ENCODE data around the gene DGKB. TPM values are rescaled to one million over a fixed set of nuclear protein-coding genes. Genes with fewer than 3 reads are reported as not detected.

DGKB gene
- 0.26 TPM for polyA plus RNA-seq (2013, experiment 1 of 2; ENCODE audit: insufficient read length)
- 0.26 TPM for polyA plus RNA-seq (2013, experiment 2 of 2; ENCODE audit: insufficient read length)

DNA sequence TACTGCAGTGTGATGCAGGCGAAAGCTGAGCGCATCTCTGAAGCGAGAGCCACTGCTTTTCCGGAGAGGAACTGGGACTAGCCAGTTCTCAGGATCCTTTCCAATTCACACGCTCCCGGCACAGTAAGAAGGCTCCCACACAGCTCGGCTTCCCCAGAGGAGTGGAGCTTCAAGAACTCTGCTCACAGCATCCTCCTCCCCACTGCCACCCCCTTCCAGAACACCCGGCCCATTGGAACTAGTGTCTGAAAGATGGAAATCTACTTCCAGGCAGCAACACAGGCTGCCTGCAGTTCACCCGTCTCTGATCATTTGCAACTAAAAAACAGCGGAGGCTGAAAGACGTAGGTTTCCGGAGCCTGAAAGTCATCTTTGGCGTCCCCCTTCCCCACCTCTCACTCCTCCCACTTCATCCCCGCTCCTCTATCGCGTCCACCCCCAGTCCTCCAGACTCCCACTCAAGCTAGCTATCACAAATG, at the start of gene DGKB:
TSS of gene DGKB (minus strand) at position 163 of the 479 bp plus-strand sequence.
- peak; percentile 50 for DNase-seq

DNA sequence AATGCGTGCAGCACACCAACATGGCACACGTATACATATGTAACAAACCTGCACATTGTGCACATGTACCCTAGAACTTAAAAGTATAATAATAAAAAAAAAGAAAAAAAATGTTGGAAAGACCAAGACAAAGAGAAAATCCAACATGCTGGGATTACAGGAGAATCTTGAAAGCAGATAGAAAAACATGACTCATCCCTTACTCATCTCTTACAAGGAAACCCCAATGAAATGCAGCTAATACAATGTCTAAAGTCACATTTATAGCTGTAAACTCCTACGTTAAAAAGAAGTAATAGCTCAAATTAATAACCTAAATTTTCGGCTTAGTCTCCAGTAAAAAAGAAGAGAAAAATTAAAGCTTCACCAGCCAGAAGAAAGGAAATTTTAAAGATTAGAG, 47.5 kb upstream of the DGKB start:
- no peak for DNase-seq

DNA sequence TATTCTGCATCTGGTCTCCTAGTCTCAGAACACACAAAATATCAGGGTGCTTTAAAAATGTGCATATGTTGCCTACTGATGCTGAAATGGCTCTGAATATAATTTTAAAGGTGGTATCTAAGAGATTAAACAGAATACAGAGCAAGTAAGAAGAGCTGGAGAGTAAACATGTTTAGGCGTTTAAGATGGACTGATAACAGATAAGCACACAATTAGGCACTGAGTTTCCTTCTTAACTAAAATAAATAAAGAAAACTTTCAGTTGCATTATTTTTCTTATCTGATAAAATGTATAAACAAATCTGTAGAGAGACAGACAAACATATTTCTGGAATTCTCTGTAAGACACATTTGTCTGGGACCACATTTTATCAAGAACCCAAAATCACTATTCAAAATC, 35.6 kb upstream of the DGKB start:
- DNase-seq = no peak

DNA sequence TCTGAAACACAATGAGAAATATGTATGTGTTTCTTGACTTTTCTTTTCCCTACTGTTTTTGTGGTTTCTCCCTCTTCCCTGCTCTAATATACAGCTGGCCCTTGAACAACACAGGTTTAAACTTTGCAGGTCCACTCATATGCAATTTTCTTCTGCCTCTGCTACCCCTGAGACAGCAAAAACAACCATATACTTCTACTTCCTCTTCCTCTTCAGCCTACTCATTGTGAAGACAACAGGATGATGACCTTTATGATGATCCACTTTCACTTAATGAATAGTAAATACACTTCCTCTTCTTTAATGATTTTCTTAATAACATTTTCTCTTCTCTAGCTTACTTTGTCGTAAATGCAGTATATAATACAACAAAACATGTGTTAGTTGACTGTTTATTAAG, 35.0 kb upstream of the DGKB start:
- DNase-seq = no peak

DNA sequence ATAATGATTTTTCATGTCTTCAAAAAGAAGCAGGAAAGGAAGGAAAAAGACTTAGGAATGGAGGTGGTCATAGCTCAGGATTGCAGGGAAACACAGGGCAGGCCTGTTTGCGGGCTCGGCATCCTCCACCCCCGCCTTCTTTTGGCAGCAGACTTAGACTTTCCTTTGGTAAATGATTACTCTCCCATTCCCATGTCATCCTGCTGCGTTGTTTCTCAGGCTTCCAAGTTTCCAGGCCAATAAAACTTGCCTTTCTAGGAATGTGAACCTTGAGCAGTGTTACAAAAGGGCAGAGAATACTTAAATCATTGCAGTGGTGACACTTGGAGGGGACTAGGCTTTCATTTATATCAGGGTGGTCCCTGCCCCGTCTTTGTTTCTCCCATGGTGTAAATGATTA, 34.0 kb upstream of the DGKB start:
- peak; percentile 47 for DNase-seq

DNA sequence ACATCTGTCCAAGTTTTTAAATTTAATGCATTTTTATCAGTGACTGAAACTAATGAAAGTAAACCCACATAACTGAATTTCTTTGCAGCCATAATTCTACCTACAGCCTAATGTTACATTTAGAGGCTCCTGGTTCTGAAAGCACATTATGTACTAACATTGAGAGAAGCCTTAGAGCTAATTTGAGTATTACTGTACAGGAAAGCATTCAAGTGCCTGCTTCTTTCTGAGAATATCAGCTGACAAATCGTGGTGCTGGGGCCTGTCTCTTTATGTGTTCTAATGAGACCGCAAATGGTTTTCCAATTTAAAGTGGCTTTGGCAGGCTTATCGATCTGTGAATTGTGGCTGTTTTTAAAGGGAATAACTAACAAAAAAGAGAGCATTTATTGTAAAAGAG, 32.3 kb upstream of the DGKB start:
- no peak for DNase-seq

DNA sequence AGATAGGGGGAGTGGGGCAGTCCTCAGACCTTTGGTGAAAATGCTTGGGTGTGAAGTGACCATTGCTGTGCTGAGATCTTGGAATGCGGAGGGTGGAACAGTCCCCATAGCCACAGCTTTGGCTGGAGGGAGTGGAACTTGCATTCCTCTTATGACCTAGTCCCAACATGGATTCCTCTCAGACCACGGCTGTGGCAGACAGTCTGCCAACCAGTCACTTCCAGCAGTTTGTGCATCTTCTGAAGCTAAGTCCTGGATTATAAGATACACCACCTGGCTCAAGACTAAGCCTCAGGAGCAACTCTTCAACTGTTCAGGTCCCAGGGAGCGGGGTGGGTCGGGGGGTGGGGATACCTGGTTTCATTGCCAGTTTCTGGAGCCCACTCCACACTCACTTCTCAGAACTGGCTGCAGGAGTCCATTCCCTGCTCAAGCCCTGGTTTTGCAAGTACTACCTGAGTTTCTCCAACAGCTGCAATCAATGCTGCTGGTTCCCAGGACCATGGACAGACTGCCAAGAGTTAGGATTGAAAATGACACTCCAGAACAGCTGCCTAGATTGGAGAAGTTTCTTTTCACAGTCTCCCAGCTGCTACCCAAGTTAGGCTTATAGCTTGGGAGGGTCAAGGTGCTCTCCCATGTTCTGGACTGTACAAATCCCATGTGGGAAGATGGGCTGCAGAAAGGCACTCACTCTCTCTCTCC, 29.1 kb upstream of the DGKB start:
- no peak for DNase-seq

DNA sequence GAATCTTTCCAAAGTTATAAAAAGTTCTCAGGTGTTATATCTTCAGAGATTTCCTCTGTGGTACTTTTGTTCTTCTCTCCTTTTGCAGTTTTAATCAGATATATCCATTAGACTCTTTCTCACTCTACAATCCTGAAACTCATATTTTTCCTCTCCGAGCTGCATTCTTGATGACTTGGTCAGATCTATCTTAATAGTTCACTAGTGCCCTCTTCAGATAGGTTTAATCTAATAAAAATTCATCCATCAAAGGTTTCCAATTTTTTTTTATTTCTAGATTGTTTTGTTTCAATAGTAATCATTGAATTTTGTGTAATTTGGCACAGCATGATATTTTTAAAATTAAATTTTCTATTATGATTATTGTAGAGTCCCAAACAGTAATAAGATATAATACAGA, 21.8 kb upstream of the DGKB start:
- DNase-seq = peak; percentile 42

DNA sequence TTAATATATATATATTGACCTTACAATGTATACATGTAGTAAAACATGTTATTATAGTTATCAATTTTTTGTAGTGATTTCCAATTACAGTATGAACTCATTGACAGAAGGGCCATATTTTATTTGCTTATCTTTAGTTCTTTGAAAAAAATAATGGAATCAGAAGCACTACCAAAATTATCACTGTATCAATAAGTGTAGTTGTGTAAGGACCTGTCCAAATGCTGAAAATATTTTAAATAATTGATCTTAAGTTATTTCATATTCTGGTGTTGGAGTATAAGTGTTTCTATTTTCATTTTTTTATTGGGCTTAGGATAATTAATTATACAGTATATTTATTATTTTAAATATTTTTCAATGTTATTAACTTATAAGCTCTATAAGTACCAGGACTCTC, 8.5 kb upstream of the DGKB start:
- no peak for DNase-seq

DNA sequence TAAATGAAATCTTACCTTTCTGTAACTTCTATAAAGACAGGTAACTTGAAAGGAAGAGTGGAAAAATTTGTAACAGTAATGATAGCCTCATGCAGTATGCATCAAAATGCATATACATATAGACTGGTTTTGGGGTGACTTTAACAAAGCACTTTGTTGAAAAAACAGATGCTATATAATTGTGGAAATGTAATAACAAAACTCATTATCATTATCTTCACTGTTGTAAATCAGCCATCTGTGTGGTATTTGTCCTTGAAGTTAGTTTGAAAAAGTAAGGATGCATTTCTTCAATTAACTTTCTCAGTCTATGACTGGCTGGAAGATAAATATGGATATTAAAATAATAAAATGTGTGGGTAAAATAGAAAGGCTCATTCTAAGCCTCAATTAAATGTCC, 6.1 kb upstream of the DGKB start:
- no peak for DNase-seq

DNA sequence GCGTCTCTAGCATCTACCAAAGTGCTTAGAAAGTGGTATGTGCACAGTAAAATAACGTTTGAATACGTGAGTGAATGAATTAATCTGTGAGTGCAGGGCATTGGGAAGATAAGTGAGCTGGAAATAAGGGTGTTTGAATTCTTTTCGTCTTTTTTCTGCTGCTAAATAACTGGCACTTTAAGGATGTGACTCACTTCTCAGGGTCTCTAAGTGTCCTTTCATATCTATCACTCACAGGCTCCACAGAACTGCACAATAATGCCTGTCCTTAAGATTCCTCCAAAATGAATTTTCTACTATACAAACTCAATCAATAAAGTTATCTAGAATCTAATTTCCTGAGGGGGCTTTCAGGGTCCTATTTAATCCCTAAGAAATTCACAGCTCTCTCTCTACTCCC, 3.2 kb upstream of the DGKB start:
- DNase-seq = no peak

DNA sequence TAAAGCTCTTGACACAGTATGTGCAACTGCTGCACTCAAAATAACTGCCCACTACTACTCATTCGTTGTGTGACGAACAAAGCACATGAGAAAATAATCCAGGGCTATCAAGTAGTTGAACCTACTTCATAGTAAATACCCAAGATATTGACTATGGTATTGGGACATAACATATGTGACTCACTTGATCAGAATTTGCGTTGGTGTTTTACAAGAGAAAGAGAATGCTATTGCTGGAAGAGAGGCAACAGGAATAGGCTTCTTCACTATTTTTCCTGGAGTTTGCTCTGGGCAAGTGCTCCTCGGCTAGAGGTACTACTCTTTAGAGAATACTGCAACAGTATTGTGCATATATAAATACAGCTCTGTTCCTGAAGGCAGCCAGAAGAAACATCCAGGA, 2.5 kb downstream of the DGKB start:
- no peak for DNase-seq

DNA sequence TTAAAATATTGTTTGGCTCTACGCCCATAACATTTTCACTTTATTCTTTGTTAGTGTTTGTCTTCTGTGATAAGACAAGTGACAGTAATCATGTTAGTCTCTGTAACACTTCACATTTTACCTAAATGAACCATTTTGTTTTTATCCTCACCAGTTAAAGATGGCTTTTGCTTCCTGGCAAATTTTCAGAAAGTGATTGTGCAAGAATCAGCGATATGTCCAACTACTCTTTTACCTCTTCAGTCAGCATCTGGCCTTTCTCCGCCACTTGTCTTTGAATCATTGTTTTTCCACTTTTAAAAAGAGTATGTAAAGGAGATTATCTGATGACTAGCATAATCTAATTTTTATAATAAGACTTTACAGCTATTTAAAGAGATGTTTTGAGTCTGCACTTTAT, 3.5 kb downstream of the DGKB start:
- no peak for DNase-seq

DNA sequence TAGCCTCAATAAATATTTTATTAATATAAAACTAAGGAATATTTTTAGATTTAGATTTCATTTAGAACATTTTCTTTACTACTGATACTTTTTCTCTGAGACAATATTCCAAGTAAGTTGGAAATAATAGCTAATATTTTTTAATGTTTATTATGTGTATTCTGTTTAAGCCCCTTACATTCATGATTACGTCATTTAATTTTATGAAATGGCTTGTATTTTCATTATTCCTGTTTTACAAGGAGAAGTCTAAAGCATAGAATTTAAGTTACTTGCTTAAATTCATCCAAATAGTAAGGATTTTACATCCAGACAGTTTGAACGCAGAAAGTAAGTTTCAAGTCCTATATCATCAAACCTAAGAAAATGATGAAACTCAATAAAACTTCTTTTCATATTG, 6.1 kb downstream of the DGKB start:
- DNase-seq = no peak

DNA sequence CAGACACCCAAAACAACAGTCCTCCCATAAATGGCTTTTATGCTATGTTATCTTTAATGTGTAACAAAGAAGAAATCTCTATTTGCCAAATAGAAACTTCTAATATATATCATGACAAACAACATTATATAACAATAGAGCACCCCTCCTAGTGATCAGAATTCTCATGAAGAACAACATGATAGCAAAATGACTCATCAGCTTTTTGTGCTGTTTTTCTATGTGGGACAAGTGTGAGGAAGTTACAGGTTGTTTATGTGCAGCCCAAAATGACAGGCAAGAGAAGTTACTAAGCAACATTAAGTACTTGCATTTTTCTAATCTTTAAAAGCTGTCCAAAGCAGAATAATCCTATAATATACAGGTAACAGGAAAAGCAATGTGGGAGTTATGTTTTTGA, 7.7 kb downstream of the DGKB start:
- DNase-seq = no peak

DNA sequence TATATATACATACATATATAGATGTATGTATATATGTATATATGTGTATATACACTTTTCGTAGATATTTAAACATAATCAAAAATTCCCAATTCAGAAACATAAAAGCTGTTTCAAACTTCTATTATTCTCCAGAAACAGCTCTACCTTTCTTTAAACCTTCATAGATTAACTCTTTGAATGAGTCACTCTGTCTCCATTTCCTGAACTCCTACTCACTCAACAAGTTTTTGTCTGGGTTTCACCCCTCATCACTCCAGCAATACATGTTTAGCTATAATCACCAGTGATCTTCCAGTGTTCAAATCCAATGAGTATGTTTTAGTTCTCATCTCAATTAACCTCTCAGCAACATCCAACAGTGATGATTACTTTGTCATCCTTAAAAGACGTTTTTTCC, 9.6 kb downstream of the DGKB start:
- DNase-seq = no peak

DNA sequence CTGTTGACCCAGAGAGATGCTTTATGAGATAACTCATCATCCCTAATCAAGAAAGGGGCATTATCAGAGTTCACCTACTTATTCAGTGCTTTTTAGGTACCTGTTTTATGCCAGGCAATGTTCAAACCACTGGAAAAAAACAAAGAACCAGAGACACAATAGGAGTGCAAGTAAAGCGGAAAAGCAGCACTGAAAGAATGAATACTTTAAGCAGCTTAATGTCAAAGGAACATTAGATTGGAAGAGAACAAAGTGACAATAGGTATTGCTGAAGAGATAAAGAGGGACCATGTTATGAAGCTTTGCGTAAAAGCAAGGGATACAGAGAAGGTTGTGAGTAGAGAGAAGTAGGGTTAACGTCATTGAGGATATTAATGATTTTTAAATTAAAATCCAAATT, 11.3 kb downstream of the DGKB start:
- DNase-seq = no peak

DNA sequence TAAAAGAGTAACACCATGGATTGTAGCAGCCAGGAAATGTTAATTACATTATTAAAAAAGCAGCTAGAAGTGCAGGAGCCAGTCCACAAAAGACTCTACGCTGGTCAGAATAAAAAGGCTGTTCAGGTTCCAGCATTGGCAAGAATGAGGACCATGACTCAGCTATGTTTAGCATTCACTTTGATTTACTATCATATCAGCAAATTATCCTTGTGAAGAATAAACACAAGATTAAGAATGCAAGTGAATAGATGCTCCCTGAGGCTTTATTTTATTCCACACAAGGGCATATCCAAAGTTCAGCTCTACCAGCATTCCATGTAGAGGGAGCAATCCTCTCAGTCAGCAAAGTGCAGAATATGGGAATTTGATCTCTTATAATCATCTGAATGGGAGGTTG, 13.6 kb downstream of the DGKB start:
- DNase-seq = no peak

DNA sequence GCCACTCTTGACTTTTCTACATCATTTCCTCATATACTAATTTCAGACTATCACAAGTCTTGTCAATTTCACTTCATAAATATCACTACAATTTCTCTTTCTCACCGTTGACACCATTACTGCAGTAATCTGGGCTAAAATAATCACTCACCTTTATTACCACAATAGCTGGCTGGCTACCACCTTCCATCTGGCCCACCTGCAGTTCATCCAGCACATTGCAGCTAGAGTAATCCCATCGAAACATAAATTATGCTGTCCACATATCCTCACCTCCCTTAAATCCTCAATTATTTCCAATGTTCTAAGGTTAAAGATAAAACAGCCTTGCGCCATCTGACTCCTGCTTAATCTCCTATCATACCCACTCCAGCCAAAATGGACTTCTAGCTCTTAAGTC, 16.0 kb downstream of the DGKB start:
- DNase-seq = no peak

DNA sequence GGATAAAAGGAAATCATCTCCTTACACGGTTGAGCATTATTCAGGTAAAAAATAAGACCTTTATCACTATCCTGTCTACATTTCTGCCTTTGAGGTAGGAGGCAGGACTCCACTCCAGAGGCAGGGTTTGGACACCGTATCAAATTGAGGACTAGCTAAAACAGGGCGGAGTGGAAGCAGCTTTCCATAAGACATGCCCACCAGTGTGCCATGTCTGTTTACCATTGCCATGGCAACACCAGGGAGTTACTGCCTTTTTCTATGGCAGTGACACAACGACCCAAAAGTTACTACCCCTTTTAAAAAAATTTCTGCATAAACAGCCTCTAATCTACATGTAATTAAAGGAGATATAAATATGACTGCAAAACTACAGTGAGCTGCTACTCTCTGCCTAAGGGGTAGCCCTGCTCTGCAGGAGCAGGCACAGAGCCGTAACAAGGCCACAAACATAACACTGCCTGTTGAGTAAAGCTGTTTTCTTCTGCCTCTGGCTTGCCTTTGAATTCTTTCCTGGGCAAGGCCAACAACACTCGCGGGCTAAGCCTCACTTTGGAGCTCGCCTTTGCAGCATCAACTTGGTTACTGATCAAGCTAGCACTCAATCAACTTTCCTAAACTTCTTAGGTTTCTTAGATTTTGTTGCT, 26.5 kb downstream of the DGKB start:
- DNase-seq = no peak

DNA sequence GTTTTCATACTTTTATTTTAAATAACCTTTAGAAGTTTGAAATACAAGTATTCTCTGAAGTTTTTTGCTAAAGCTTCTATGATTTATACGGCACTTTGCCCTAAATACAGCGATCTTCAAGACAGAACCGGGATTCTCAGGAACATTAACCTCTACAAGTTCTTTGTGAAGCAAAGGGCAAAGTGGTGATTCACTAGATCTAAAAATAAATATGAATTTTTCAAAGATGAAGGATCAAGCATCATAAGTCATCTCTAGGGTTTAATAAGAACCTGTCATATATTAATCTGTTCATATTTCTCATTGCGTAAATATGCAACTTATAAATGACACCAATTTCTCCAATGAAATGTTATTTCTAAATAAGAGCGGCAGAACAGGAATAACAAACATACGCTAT, 30.7 kb downstream of the DGKB start:
- DNase-seq = peak; percentile 15

DNA sequence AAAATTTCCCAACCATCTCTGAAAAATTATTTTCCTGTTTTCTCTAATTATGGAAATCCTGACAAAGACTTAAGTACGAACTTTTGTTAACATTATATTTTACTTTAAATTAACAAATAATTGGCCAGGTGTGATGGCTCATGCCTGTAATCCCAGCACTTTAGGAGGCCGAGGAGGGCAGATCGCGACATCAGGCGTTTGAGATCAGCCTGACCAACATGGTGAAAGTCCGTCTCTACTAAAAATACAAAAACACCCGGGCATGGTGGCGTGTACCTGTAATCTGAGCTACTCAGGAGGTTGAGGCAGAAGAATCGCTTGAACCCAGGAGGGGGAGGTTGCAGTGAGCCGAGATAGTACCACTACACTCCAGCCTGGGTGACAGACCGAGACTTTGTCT, 32.2 kb downstream of the DGKB start:
- no peak for DNase-seq

DNA sequence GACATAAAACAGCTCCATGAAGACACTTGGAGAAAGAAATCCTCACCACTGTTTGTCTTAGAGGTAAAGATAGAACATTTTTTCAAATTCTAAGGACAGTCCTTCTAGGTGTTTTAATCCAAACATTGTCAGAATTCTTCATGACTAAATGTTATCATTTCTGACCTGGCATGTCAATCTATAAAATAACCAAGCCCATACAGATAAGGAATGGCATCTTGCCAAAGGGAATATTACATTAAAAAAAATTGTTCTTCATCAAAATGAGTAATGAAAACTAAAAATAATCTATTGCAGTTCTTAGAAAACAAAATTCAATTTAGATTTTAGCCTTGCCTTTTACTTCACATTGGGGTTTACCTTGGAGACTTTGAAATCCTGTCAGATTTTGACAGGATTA, 33.6 kb downstream of the DGKB start:
- DNase-seq = no peak

DNA sequence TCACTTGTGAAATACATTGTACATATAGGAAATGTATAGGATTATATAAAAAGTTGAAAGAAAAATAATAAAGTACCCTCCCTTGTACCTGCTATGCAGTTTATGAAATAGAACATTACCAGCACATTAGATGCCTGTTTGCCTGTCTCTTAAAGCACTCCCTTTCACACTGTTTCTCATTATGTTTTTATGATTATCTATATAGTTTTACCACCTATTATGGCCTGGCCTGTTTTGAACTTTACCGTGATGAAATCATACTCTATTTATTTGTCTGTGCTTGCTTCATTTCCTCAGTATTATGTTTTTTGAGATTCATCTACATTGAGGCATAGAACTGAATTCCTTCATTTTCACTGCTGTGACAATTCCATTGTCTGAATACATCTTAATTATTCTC, 41.1 kb downstream of the DGKB start:
- no peak for DNase-seq

DNA sequence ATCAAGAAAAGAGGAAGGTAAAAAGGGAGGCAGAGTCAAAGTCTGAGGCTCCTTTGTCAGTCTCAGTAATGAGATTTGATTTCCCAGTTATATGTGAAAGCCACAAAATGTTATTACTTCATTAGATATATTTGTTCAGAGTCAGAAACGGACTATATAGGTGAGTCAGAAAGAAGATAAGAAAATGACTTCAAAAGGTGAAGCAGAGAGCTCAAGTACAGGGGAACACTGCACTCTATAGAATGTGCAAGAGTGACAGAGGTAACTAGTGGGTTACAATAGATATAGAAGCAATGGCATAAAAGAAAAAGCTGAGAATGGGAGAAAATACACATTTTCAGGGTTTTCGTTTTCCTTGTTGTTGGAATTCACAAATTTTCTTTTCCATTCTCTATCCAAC, 43.3 kb downstream of the DGKB start:
- no peak for DNase-seq
